Astrocyte (in vitro differentiated cells and primary cell): ENCODE measurements around the gene CEP131.

Experiments
- CTCF ChIP-seq: IDR thresholded peaks from 2 replicates; pipeline ENCODE4 v1.5.1; 2011; ENCODE audit warnings: low read depth, mild to moderate bottlenecking, inconsistent platforms, low read length, moderate library complexity; ENCODE audit not compliant: insufficient read depth
- EZH2 ChIP-seq: IDR thresholded peaks from 2 replicates; pipeline ENCODE4 v1.6.1; 2012; ENCODE audit warnings: mild to moderate bottlenecking, low read length, inconsistent platforms; ENCODE audit not compliant: insufficient read depth

GRCh38 chr17:81143717-81144422 lies 78.9 kb downstream of the CEP131 start:
- TF ChIP-seq EZH2 (no peak), CTCF (no peak)
